ENCODE data around the gene TPPP3.
"Not testable (repeated sequence)": the region's sequence is repeated elsewhere in the genome, so short reads cannot be mapped to it uniquely, and the experiment has no call there.

Gene TPPP3

GRCh38 chr16:67361038-67361437, 32.3 kb downstream of the TPPP3 start:
- DNase-seq (ENCODE audit: extremely low spot score): no peak
- CTCF ChIA-PET: no interaction called here
- TF ChIP-seq CTCF (IDR thresholded peaks at IDR 0.05; ENCODE audit: control extremely low read depth, extremely low read depth, low read depth, missing control alignments): no peak
- POLR2A ChIA-PET: no interaction called here

GRCh38 chr16:67359540-67360269, 33.6 kb downstream of the TPPP3 start:
- POLR2A ChIA-PET; DNase-seq (ENCODE audit: extremely low spot score): not testable (repeated sequence)
- CTCF ChIA-PET: interaction anchor here (1.0 to 1.5 kb wide), 3 partner anchors 10 to 11 kb away, joined by 4 read pairs; no protein-coding TSS in a partner anchor

- TF ChIP-seq CTCF (IDR thresholded peaks at IDR 0.05; ENCODE audit: control extremely low read depth, extremely low read depth, low read depth, missing control alignments): no peak
- CTCF ChIA-PET: interaction anchor here (1.6 kb wide), 2 partner anchors 59 to 71 kb away, joined by 3 read pairs; partner anchors contain the start of gene ZDHHC1
- no peak for DNase-seq (ENCODE audit: extremely low spot score)
- POLR2A ChIA-PET: interaction anchor here (0.6 kb wide), 1 partner anchor 183 kb away, joined by 3 read pairs; no protein-coding TSS in a partner anchor
Observed at GRCh38 chr16:67357561-67357960, 35.7 kb downstream of the TPPP3 start.

- no peak for TF ChIP-seq CTCF (IDR thresholded peaks at IDR 0.05; ENCODE audit: control extremely low read depth, extremely low read depth, low read depth, missing control alignments)
- DNase-seq (ENCODE audit: extremely low spot score): no peak
- ChIA-PET POLR2A (no interaction called here), CTCF (interaction anchor here (1.6 kb wide), 1 partner anchor 72 kb away, joined by 3 read pairs; no protein-coding TSS in a partner anchor)
Observed at GRCh38 chr16:67356396-67356795, 36.9 kb downstream of the TPPP3 start.

- CTCF ChIA-PET: interaction anchor here (1.0 to 1.7 kb wide), 9 partner anchors 13 to 88 kb away, joined by 3 to 5 read pairs (median 3); partner anchors contain the start of genes LRRC36 and TPPP3
- DNase-seq (ENCODE audit: extremely low spot score); POLR2A ChIA-PET: not testable (repeated sequence)
Observed at GRCh38 chr16:67352463-67352862, 40.8 kb downstream of the TPPP3 start.

- ChIA-PET POLR2A (no interaction called here), CTCF (interaction anchor here (0.7 to 1.6 kb wide), 7 partner anchors 8 to 66 kb away, joined by 3 to 5 read pairs (median 3); partner anchors contain the start of genes KCTD19, LRRC36 and ZDHHC1)
- DNase-seq (ENCODE audit: extremely low spot score): no peak
- no peak for TF ChIP-seq CTCF (IDR thresholded peaks at IDR 0.05; ENCODE audit: control extremely low read depth, extremely low read depth, low read depth, missing control alignments)
Observed at GRCh38 chr16:67350324-67350723, 43.0 kb downstream of the TPPP3 start.

GRCh38 chr16:67349172-67349571, 44.1 kb downstream of the TPPP3 start:
- CTCF ChIA-PET: interaction anchor here (0.9 to 1.6 kb wide), 3 partner anchors 10 kb away, joined by 4 to 5 read pairs (median 4); no protein-coding TSS in a partner anchor
- peak; percentile 31 for TF ChIP-seq CTCF (IDR thresholded peaks at IDR 0.05; ENCODE audit: control extremely low read depth, extremely low read depth, low read depth, missing control alignments)
- POLR2A ChIA-PET: no interaction called here
- no peak for DNase-seq (ENCODE audit: extremely low spot score)
